GM19035 (cell line): Measurements from ENCODE around the gene CROCC2.

Experiments used
- ATAC-seq: cut with Tn5 transposase; IDR thresholded peaks from one replicate; pipeline ENCODE4 v1.9.1; 2021; ENCODE audit not compliant: unreplicated experiment

Gene CROCC2

DNA sequence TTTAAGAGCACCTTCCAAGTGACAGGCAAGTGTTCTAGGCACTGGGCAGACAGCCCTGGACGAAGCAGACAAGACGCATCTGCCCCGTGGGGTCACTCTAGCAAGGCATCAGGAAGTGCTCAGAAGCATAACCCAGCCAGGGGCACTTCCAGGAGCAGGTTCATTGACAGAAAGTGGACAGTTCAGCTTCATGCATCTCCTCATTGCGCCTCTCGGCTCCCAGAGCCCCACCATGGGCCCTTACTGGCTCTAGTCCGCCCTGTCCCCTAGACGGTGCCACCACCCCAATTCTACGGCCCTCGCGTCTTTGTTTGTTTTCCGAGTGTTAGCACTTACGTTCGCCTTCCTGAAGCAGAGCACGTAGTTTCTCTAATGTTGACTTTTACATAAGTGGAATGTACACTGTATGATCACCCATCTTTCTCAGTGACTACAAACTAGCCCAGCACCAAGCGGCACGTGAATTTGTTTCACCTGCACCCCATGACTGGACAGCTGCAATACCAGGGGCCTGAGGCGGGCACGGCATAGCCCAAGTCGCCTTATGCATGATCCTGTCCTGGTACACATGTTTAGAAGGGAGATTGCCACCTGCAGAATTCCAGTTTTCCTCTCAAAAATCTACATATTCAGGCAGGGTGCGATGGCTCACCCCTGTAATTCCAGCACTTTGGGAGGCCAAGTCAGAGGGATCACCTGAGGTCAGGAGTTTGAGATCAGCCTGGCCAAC lies 125.5 kb downstream of the CROCC2 start:
- ATAC-seq: no peak

DNA sequence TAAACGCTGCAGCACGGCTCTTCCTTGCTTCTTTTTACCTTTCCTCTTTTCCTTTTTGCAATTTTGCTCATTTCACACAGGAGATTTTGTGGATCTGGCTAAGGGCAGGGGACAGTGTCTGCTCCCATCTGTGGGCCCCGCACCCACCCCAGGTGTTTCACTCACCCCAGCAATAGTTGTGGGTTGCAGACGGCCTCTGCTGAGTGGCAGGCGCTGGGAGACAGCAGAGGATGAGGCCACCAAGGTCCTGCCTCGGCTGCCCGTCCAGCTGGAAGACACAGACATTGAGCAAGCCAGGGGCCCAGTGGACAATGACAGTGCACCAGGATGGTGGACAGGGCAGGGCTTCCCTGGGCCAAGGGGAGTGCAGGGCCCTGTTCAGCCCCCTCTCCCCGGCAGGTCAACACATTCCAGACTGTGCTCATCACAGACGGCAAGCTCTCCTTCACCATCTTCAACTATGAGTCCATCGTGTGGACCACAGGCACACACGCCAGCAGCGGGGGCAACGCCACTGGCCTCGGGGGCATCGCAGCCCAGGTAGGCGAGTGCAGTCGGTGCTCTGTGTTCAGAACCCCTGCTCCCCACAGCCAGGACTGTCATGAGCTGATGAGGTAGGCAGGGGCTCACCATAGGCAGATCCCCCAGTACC lies 127.3 kb downstream of the CROCC2 start:
- ATAC-seq: no peak

DNA sequence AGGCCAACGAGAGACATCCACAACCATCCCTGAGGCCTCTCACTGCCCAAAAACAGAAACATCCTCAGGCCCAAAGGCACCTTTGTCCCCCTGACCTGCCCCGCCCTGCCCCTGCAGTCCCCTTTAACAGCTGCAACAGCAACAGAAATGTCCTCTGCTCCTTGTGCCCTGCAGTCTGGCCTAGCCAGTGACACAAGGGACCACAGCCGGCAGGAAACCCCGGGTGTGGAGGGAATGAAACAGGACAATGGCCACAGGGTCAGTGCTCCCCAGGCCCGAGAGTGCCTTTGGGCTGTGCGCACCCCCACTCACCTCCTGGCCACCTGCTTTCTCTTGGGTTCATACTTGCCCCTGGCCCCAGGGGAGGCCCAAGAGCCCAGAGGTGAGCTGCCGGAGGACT lies 127.9 kb downstream of the CROCC2 start:
- ATAC-seq: no peak

DNA sequence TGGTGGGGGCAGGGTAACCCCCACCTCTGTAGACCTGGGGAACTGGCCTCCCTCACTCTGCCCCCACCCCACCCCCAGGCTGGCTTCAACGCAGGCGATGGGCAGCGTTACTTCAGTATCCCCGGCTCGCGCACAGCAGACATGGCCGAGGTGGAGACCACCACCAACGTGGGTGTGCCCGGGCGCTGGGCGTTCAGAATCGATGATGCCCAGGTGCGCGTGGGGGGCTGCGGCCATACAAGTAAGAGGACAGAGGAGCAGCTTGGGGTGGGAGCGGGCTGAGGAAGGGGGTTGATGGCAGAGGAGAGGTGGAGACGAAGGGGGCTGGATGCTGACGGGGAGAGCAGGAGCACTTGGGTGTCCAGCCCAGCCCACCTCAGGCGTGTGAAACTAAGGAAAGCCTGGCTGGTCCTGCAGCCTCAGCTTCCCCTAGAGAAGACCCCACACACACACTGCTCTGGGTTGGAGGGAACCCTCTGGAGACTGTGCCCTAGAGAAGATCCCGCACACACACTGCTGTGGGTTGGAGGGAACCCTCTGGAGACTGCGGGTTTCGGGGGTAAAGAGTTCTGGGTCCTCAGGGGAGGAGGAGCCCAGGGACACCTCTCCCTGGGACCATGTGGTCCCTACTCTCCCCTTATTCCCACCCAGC lies 128.5 kb downstream of the CROCC2 start:
- no peak for ATAC-seq

DNA sequence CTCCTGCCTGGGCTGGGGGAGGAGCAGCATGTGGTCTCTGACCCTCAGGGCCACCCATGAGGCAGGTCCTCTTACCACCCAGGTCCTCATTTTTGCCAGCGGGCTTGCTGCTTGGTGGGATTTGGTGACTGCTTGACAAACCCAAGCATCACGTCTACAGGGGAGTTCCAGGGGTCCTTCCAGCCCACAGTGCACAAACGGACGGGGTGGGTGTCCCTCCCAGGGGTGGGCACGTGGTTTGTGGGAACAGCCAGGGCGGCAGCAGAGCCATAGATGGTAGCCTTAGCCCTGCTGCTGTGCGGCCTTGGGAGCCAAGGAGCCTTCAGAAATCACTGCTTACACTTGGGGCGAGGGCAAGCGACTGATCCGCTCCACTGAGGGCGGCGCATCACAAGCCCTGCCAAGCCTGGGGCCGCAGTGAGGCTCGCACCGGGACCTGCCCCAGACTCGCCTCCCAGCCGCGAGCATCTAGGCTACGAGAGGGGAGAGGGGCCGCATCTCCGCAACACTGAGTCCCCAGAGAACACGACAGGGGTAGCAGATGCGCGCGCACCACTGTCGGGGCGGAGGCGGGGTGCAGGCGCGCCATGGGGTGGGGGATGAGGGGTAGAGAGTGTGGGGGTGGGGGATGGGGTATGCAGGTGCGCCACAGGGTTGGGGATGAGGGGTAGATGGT lies 129.1 kb downstream of the CROCC2 start:
- ATAC-seq: no peak

DNA sequence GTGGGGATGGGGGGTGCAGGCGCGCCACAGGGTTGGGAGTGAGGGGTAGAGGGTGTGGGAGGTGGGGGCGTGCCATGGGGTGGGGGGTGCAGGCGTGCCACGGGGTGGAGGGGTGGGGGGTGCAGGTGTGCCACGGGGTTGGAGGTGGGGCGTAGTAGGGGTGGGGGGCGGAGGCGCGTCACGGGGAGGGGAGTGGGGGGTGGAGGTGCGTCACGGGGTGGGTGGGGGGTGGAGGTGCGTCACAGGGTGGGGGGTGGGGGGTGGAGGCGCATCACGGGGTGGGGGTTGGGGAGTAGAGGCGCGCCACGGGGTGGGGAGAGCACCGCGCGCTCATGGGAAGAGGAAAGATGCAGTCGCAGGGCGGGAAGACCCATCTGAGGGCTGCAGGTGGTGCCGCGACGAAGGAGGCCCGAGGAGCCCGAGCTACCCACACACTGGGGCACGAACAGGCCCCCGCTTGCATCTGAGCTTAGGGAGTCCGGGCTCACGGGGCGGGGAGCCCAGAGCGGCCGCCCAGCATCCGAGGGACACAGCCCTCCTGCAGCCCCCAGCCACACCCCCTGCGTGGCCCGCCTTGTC lies 129.8 kb downstream of the CROCC2 start:
- ATAC-seq: no peak

DNA sequence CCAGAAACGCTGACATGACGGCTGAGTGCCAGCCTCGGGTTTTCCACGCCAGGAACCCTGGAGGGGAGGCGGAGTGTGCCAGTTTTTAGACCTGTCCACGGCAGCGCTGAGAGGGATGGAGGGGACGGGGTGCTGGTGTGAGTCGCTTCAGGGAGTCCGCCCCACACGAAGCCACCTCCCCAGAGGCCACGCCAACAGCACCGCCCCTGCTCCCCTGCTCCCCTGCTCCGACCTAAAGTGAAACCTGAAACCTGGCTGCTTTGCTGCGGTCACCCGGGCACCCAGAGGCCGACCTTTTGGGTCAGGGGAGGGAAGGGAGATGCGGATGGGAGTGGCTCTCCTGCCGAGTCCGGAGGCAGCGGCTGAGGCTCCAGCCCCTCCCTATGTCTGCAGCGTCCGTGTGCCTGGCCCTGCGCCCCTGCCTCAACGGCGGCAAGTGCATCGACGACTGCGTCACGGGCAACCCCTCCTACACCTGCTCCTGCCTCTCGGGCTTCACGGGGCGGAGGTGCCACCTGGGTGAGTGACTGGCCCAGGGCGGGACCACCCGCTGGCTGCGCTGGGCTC lies 130.3 kb downstream of the CROCC2 start:
- peak; percentile 68 for ATAC-seq

DNA sequence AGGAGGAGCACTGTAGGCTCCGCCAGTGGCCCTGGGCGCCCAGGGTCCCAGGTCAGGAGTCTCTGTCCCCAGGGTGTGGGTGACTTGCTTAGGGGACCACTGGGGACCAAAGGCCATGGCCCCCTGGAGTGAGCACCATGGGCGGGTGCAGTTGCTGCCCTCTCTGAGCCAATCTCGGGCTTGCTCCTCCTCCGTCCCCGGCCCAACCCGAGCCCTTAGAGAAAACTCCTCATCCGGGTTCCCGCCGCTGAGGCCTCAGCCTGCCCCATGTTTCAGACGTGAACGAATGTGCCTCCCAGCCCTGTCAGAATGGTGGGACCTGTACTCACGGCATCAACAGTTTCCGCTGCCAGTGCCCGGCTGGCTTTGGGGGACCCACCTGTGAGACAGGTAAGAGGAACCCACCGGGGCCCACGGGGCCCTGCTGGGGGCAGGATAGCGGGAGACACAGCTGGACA lies 130.9 kb downstream of the CROCC2 start:
- peak; percentile 35 for ATAC-seq

DNA sequence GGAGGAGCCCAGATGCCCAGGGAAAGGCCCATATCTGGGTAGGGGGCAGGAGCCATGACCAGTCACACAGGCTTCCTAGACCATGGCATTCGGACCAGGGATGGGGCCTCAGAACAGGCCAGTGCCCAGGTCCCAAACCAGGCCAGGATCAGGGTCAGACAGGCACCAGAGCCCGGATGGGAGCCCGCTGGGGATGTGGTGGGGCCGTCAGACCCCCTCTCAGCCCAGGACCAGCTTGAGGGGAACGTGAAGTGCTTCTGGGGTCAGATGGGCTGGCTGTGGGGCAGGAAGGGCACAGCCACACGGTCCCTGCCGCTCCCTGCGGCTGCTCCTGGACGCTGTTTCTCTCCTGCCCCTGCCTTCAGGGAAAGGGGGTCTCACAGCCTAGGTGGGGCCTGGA lies 131.4 kb downstream of the CROCC2 start:
- ATAC-seq: no peak

DNA sequence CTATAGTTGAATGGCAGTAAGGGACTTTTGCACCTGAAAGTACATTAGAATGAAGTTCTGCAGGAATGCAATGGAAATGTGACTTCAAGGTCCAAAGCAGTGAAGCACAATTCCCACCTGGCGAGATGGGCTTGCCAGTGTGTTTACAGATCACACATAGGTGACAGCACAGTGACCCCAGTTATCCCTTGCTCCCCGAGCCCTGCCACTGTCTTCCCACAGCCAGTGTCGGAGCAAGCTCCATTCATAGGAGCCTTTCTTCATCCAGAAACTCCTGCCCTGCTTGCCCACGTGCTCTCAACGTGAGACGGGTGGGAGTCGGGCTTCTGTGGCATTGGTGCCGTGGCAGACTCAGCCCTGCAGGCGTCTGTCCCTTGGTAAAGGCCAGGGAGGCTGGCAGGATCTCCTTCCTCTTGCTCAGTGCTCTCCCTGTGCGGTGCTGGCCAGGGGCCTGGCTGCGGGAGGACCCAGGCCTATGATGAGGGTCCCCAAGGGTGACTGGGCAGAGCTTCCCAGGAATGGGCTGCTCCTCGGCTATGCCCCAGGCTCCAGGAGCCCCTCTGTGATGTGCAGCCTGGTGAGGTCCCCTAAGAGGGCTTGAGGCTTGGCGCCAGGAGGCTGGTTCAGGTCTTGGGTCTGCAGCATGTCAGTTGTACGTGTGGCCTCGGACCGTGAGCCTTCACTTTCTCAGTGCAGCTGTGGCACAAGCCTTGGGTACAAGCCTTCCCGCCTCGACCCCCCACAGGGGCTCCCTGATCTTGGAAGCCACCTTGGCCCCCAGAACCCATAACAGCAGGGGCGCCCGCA lies 132.4 kb downstream of the CROCC2 start:
- no peak for ATAC-seq

DNA sequence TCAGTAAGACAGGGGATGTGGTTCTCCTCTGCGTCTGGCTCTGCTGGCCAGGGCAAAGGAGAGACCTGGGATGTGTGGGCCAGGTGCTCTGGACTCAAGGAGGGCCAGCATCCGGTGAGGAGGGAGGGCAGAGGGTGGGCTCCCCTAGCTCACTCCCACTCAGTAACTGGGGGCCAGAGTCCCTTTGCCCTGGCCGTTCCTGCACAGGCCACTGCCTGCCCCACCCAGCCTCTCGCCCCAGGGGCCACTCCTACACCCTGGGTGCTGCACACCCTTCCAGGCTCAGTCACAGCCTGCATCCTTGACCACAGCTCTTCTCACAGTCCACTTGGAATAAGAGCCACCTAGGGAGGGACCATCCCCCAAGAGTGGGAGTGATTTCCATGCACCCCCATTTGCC lies 133.3 kb downstream of the CROCC2 start:
- no peak for ATAC-seq

DNA sequence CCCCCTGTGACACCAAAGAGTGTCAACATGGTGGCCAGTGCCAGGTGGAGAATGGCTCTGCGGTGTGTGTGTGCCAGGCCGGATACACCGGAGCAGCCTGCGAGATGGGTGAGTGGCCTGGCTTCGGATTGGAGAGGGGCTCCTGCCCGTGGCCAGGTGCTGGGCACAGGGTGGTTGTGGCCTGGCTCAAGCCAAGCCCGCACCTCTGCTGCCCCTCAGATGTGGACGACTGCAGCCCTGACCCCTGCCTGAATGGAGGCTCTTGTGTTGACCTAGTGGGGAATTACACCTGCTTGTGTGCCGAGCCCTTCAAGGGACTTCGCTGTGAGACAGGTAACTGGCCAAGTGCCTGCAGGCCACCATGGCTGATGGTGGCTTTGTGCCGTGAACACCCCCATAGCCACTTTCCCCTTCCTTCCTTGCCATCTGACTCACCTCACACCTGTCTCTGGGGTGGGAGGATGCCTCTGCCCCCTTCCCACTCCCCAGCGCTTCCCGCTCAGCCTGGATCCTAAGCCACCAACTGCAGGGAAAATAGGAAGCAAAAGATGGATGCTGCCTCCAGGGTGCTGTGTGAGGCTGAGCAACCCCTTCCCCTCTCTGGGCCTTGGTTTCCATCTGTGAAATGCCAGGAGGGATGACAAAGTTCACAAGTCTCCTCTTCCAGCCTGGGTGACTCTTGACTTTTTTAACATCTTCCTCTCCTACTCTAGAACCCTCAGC lies 134.1 kb downstream of the CROCC2 start:
- ATAC-seq: no peak

DNA sequence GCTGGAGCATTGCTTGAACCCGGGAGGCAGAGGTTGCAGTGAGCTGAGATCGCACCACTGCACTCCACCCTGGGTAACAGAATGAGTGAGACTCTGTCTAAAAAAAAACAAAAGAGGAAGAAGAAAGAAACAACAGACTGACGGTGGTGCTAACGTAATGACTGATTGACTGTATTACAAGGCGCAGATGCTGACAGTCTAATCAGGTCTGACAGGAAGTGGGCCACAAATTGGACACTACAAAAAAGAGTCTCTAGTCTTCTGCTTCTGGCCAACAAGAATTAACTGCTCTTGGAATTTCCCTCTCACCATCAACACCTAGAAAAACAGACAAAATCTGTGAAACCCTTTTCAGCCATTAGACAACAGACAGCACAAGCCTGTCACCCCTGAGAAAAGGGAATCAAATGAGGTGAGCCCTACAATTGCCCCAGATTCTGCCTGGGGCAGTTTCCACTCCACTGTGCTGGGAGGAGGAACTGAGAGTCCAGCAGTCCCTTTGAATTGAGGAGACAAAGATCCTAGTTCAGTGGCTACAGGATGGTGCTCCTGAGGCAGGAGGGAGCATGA lies 135.5 kb downstream of the CROCC2 start:
- ATAC-seq: peak; percentile 71
